ENCODE data around the gene NUDT13. TPM values are rescaled to one million over a fixed set of nuclear protein-coding genes. Genes with fewer than 3 reads are reported as not detected.
A peak's percentile ranks its signal among the peaks of the same experiment; 100 is the strongest.

NUDT13 gene
- total RNA-seq, 1 donor from 2014 or later, result 3.1 TPM

DNA sequence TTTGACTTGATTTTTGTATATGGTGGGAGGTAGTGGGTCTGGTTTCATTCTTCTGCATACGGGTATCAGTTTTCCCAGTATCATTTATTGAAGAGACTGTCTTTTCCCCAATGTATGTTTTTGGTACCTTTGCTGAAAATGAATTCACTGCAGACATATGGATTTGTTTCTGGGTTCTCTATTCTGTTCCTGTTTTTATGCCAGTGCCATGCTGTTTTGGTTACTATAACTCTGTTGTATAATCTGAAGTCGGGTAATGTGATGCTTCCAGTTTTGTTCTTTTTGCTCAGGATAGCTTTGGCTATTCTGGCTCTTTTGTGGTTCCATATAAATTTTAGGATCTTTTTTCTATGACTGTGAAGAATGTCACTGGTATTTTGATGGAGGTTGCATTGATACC, 56.7 kb downstream of the NUDT13 start:
- TF ChIP-seq, protein P1, sequence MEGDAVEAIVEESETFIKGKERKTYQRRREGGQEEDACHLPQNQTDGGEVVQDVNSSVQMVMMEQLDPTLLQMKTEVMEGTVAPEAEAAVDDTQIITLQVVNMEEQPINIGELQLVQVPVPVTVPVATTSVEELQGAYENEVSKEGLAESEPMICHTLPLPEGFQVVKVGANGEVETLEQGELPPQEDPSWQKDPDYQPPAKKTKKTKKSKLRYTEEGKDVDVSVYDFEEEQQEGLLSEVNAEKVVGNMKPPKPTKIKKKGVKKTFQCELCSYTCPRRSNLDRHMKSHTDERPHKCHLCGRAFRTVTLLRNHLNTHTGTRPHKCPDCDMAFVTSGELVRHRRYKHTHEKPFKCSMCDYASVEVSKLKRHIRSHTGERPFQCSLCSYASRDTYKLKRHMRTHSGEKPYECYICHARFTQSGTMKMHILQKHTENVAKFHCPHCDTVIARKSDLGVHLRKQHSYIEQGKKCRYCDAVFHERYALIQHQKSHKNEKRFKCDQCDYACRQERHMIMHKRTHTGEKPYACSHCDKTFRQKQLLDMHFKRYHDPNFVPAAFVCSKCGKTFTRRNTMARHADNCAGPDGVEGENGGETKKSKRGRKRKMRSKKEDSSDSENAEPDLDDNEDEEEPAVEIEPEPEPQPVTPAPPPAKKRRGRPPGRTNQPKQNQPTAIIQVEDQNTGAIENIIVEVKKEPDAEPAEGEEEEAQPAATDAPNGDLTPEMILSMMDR (conservative IDR thresholded peaks at IDR 0.05), result no peak
- DNase-seq (ENCODE audit: extremely low spot score, unreplicated experiment), result no peak
- Mint-ChIP-seq H3K27ac (peak overlapping the region; percentile 100), H3K4me1 (ENCODE audit: unreplicated experiment) (peaks cover 10% of the 10 kb centered on the region), H3K9me3 (no peaks in the 10 kb centered on the region), H3K27me3 (no peaks in the 10 kb centered on the region), H3K4me3 (peak overlapping the region; percentile 100), H3K36me3 (peaks cover 22% of the 10 kb centered on the region)

DNA sequence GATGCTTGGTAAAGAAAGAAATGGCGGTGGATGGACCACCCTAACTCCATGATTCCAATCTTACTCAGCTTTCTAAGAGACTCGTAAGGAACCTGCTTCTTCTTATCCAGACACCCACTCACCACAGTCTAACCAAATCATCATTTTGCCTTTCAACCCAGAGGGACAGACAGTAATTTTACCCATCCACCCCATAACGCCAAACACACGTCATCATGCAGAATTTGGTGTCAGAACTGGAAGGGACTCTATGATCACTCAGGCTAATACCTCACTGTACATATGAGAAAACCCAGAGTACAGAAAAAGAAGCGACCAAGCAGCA, 57.2 kb downstream of the NUDT13 start:
- Mint-ChIP-seq H3K27me3 (no peaks in the 10 kb centered on the region), H3K4me1 (ENCODE audit: unreplicated experiment) (peaks cover 10% of the 10 kb centered on the region), H3K27ac (peak overlapping the region; percentile 100), H3K4me3 (peak overlapping the region; percentile 100), H3K36me3 (peaks cover 17% of the 10 kb centered on the region), H3K9me3 (no peaks in the 10 kb centered on the region)
- TF ChIP-seq, protein P1 (conservative IDR thresholded peaks at IDR 0.05), result no peak
- no peak for DNase-seq (ENCODE audit: extremely low spot score, unreplicated experiment)

- peak within 1 kb of the TSS; percentile 100 for H3K4me3 Mint-ChIP-seq
These were observed 57.7 kb downstream of the NUDT13 start, which contains the start of the genes ECD and FAM149B1 for GRCh38 chr10:73167783-73168464. TSS of gene ECD (minus strand) at chr10:73168008. CDS start at chr10:73163937, 4,071 bp downstream. TSS of gene FAM149B1 (plus strand) at chr10:73168119. CDS start at chr10:73168340, 221 bp downstream.

GRCh38 chr10:73168465-73168803, 58.2 kb downstream of the NUDT13 start:
- Mint-ChIP-seq H3K4me1 (ENCODE audit: unreplicated experiment) (peaks cover 10% of the 10 kb centered on the region), H3K27me3 (no peaks in the 10 kb centered on the region), H3K9me3 (no peaks in the 10 kb centered on the region), H3K27ac (peak overlapping the region; percentile 100), H3K4me3 (peak overlapping the region; percentile 100), H3K36me3 (peaks cover 12% of the 10 kb centered on the region)
- TF ChIP-seq, protein P1 (conservative IDR thresholded peaks at IDR 0.05), result peak; percentile 11
- DNase-seq (ENCODE audit: extremely low spot score, unreplicated experiment), result no peak

More at GRCh38 chr10:73167783-73168464, 57.7 kb downstream of the NUDT13 start, which contains the start of the genes ECD and FAM149B1:
- Mint-ChIP-seq H3K27ac (peak within 1 kb of the TSS; percentile 100), H3K27me3 (no peaks in the 10 kb centered on the region), H3K4me1 (ENCODE audit: unreplicated experiment) (peaks cover 10% of the 10 kb centered on the region), H3K9me3 (no peaks in the 10 kb centered on the region), H3K36me3 (peaks cover 14% of the 10 kb centered on the region)
- peak; percentile 94 for DNase-seq (ENCODE audit: extremely low spot score, unreplicated experiment)
- TF ChIP-seq, protein P1 (conservative IDR thresholded peaks at IDR 0.05), result peak; percentile 50

DNA sequence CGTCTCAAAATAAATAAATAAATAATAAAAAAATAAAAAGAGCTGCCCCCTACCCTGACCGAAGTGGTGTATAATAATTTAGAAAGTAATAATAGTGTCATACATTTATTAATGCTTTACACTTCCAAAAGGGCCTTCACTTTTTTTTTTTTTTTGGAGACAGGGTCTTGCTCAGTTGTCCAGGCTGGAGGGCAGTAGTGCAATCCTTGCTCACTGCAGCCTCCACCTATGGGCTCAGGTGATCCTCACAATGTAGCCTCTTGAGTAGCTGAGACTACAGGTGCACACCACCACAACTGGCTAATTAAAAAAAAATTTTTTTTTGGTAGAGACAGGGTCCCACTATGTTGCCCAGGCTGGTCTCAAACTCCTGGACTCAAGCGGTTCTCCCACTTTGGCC, 59.1 kb downstream of the NUDT13 start:
- Mint-ChIP-seq H3K4me1 (ENCODE audit: unreplicated experiment) (peaks cover 10% of the 10 kb centered on the region), H3K4me3 (no peak overlapping the region), H3K27me3 (no peaks in the 10 kb centered on the region), H3K36me3 (peaks cover 12% of the 10 kb centered on the region), H3K27ac (no peak overlapping the region), H3K9me3 (no peaks in the 10 kb centered on the region)
- DNase-seq (ENCODE audit: extremely low spot score, unreplicated experiment), result no peak
- TF ChIP-seq, protein P1 (conservative IDR thresholded peaks at IDR 0.05), result no peak

Data from type B pancreatic cell (in vitro differentiated cells).